ENCODE measurements around the gene RELT. TPM values are rescaled to one million over a fixed set of nuclear protein-coding genes. Genes with fewer than 3 reads are reported as not detected.
A peak's percentile ranks its signal among the peaks of the same experiment; 100 is the strongest.

The RELT gene
- total and polyA plus RNA-seq, 9 of the 15 experiments (the other 6 are each of a cell fraction or from before 2014, with no cell fraction given) = 1.1 to 20.2 (median 7.4) TPM

- H3K27ac ChIP-seq (ENCODE audit: extremely low read depth, low read depth, low read length) = no peak overlapping the region
- ATAC-seq (no peak), DNase-seq (ENCODE audit: extremely low read depth in 1 of 4, low spot score in 3 of 4) (no peak), FAIRE-seq (no peak)
- peaks cover 0 to 34% of the 10 kb centered on the region in 2 experiments; a peak in 3 of 5 replicates for H3K4me1 ChIP-seq (replicated peaks in 1 of 2; ENCODE audit: control insufficient read depth in 2 of 2, insufficient read depth in 2 of 2, low read length in 2 of 2)
- H3K4me2 ChIP-seq (ENCODE audit: insufficient read depth, low read length) = no peak overlapping the region
- peaks cover 12 to 54% of the 10 kb centered on the region in 2 experiments for H3K27me3 ChIP-seq (ENCODE audit: control insufficient read depth in 2 of 2, insufficient read depth in 2 of 2, low read length in 2 of 2)
- no peaks in the 10 kb centered on the region for H3K79me2 ChIP-seq (ENCODE audit: control insufficient read depth, insufficient read depth, low read length)
- in situ Hi-C loops (cut with MboI) (no loop called here), intact Hi-C loops (cut with micrococcal nuclease) (no loop called here)
- H3K36me3 ChIP-seq (ENCODE audit: control insufficient read depth, insufficient read depth, low read length) = no peaks in the 10 kb centered on the region
- H4K20me1 ChIP-seq (replicated peaks; ENCODE audit: control insufficient read depth, insufficient read depth, low read length) = peaks cover 14% of the 10 kb centered on the region
- no peak overlapping the region for H3K4me3 ChIP-seq
- CTCF ChIA-PET (ENCODE audit: low intra/inter-chr PET ratio) = no interaction called here
- no TSS peak for BruUV-seq (replicated peaks)
- H3K9ac ChIP-seq (ENCODE audit: insufficient read depth in 1 of 2, low read depth in 2 of 2, low read length in 2 of 2) = peak overlapping the region in 1 of 2 experiments; percentile 10; a peak in 1 of 4 replicates
- no peak overlapping the region for H2AFZ ChIP-seq (ENCODE audit: low read depth, low read length)
- POLR2A ChIA-PET = interaction anchor here (1.0 kb wide), 1 partner anchor 11 kb away, joined by 3 read pairs; no protein-coding TSS in a partner anchor
- WGBS (ENCODE audit: insufficient coverage, low coverage, missing lambda C conversion rate) = 23% methylated on average over 8 of the region's 9 CpGs
- H3K9me3 ChIP-seq (replicated peaks; ENCODE audit: control insufficient read depth, insufficient read depth, low read depth, low read length) = no peaks in the 10 kb centered on the region
- H3K9me1 ChIP-seq (ENCODE audit: control insufficient read depth, insufficient read depth, low read length) = peaks cover 14% of the 10 kb centered on the region
- TF ChIP-seq NCOA6 (IDR thresholded peaks at IDR 0.05) (no peak), RBFOX2 (IDR thresholded peaks at IDR 0.05; ENCODE audit: low read depth, low read length) (no peak), ZNF609 (CRISPR knock-in tag; IDR thresholded peaks at IDR 0.05; ENCODE audit: borderline replicate concordance) (no peak), ZNF655 (CRISPR knock-in tag; IDR thresholded peaks at IDR 0.05) (no peak), MIER1 (IDR thresholded peaks at IDR 0.05; ENCODE audit: low read depth) (no peak), CCAR2 (IDR thresholded peaks at IDR 0.05; ENCODE audit: low read depth, low read length) (no peak), ZNF41 (CRISPR knock-in tag; conservative IDR thresholded peaks at IDR 0.05) (no peak), ZNF740 (CRISPR knock-in tag; IDR thresholded peaks at IDR 0.05) (no peak), ZNF740 (tag; IDR thresholded peaks at IDR 0.05) (no peak), NELFE (IDR thresholded peaks at IDR 0.05; ENCODE audit: insufficient read depth, insufficient read length) (no peak), CHD1 (IDR thresholded peaks at IDR 0.05; ENCODE audit: low read length) (no peak), ZFX (CRISPR knock-in tag; IDR thresholded peaks at IDR 0.05) (no peak), KAT8 (IDR thresholded peaks at IDR 0.05; ENCODE audit: low read depth) (no peak)
Measured at GRCh38 chr11:73363147-73363546, 13.1 kb upstream of the RELT start.

Data from K562 (cell line).